K562 (cell line): ENCODE measurements around the gene KIF3B. TPM values are rescaled to one million over a fixed set of nuclear protein-coding genes. Genes with fewer than 3 reads are reported as not detected.
A peak's percentile ranks its signal among the peaks of the same experiment; 100 is the strongest.

ENCODE experiments used
- ATAC-seq: fragments of 200-7000 bp; cut with Tn5 transposase; 3 replicates; pipeline ENCODE4 v1.9.1; 2020; ENCODE audit warnings: moderate library complexity
- BruUV-seq: library from RNA; stranded (reverse); fragments of 400-500 nt; replicated peaks from 2 replicates; lab custom pipeline; 2021; lab: Mats Ljungman, UMichigan
- CTCF ChIA-PET: fragments of 300-600 bp; formaldehyde crosslinking; extraction: SDS; loops from one replicate; lab custom pipeline; 2021; ENCODE audit warnings: low intra/inter-chr PET ratio; lab: Yijun Ruan, JAX
- POLR2A ChIA-PET: fragments of 300-600, 350-650 bp; sonication (Branson Sonifier 250); formaldehyde crosslinking; extraction: SDS; loops from one replicate; lab custom pipeline; 2021; ENCODE audit warnings: antibody characterized with exemption, inconsistent platforms; lab: Yijun Ruan, JAX
- DNase-seq, 4 experiments: peaks; one replicate each; pipeline versions ENCODE4 v3.0.0 to v3.0.0-alpha.2; 2011 to 2018; ENCODE audit warnings: low spot score in 3 of 4, mixed read lengths in 3 of 4; ENCODE audit errors: extremely low read depth in 1 of 4
- FAIRE-seq: peaks from 2 replicates; lab custom pipeline; 2011; peaks lifted over from hg19 to GRCh38; lab: Jason Lieb, UNC
- H2AFZ ChIP-seq: 2 replicates; pipeline ENCODE4 v1.6.0; 2011; ENCODE audit warnings: low read depth, low read length, control low read depth, inconsistent platforms
- H3K27ac ChIP-seq: fragments of 200-600 bp; 3 replicates; pipeline ENCODE4 v1.8.0; 2011; ENCODE audit warnings: low read depth, mild to moderate bottlenecking, control low read depth, inconsistent platforms, low read length, moderate library complexity, mixed read lengths; ENCODE audit errors: extremely low read depth
- H3K27me3 ChIP-seq, 2 experiments: fragments of 300-600 bp in 1 of 2; 2 replicates in 1 of 2; 3 replicates in 1 of 2; pipeline versions ENCODE4 v1.6.0 to v1.8.0; 2011; ENCODE audit warnings: inconsistent platforms in 2 of 2, low read length in 2 of 2, mild to moderate bottlenecking in 1 of 2, mixed read lengths in 1 of 2, moderate library complexity in 1 of 2; ENCODE audit not compliant: control insufficient read depth in 2 of 2, insufficient read depth in 2 of 2
- H3K36me3 ChIP-seq: fragments of 300-600 bp; 3 replicates; pipeline ENCODE4 v1.8.0; 2011; ENCODE audit warnings: mild to moderate bottlenecking, low read length, inconsistent platforms; ENCODE audit not compliant: control insufficient read depth, insufficient read depth
- H3K4me1 ChIP-seq, 2 experiments: fragments of 200-600 bp in 1 of 2; replicated peaks in 1 of 2; 2 replicates in 1 of 2; 3 replicates in 1 of 2; pipeline versions ENCODE4 v1.5.1 to v1.8.0; 2011; ENCODE audit warnings: inconsistent platforms in 2 of 2, low read length in 2 of 2, mild to moderate bottlenecking in 1 of 2, mixed read lengths in 1 of 2, moderate library complexity in 1 of 2; ENCODE audit not compliant: control insufficient read depth in 2 of 2, insufficient read depth in 2 of 2
- H3K4me2 ChIP-seq: 2 replicates; pipeline ENCODE4 v1.6.1; 2011; ENCODE audit warnings: low read length, control low read depth, inconsistent platforms, mixed read lengths; ENCODE audit not compliant: insufficient read depth
- H3K4me3 ChIP-seq: fragments of 200-600 bp; sonication (generic), shearing (Covaris generic); 2 replicates; pipeline ENCODE4 v1.5.1; 2016; ENCODE audit warnings: control low read depth, inconsistent platforms
- H3K79me2 ChIP-seq: fragments of 200-600 bp; 3 replicates; pipeline ENCODE4 v1.8.0; 2011; ENCODE audit warnings: low read length, inconsistent platforms; ENCODE audit not compliant: control insufficient read depth, insufficient read depth
- H3K9ac ChIP-seq, 2 experiments: 2 replicates each; pipeline versions ENCODE4 v1.6.0 to v1.6.1; 2011; ENCODE audit warnings: low read depth in 2 of 2, low read length in 2 of 2, control low read depth in 1 of 2, inconsistent platforms in 1 of 2, mild to moderate bottlenecking in 1 of 2, mixed read lengths in 1 of 2; ENCODE audit not compliant: insufficient read depth in 1 of 2
- H3K9me1 ChIP-seq: one replicate; pipeline ENCODE4 v1.6.0; 2011; ENCODE audit warnings: inconsistent platforms, mild to moderate bottlenecking, low read length, moderate library complexity; ENCODE audit not compliant: control insufficient read depth, insufficient read depth
- H3K9me3 ChIP-seq: replicated peaks from 2 replicates; pipeline ENCODE4 v1.5.1; 2011; ENCODE audit warnings: low read depth, low read length, inconsistent platforms; ENCODE audit not compliant: control insufficient read depth, insufficient read depth
- H4K20me1 ChIP-seq: replicated peaks from 2 replicates; pipeline ENCODE4 v1.6.1; 2011; ENCODE audit warnings: low read length, inconsistent platforms, mixed read lengths; ENCODE audit not compliant: control insufficient read depth, insufficient read depth
- ATF1 ChIP-seq, 2 experiments: fragments of 450-650 bp in 1 of 2; IDR thresholded peaks; 2 replicates each; pipeline ENCODE4 v1.6.1; 2016; ENCODE audit warnings: missing compliant biosample characterization in 1 of 2, missing genetic modification characterization in 1 of 2
- EWSR1 ChIP-seq: fragments of 450-650 bp; IDR thresholded peaks from 2 replicates; pipeline ENCODE4 v1.6.1; 2018; ENCODE audit warnings: borderline replicate concordance, mild to moderate bottlenecking, low read depth, moderate library complexity; ENCODE audit not compliant: partially characterized antibody
- KDM1A ChIP-seq, 2 experiments: fragments of 450-650 bp; IDR thresholded peaks; 2 replicates each; pipeline ENCODE4 v1.6.1; 2016; ENCODE audit warnings: mild to moderate bottlenecking in 2 of 2
- L3MBTL2 ChIP-seq: fragments of 450-650 bp; IDR thresholded peaks from 2 replicates; pipeline ENCODE4 v1.6.1; 2016; ENCODE audit warnings: mild to moderate bottlenecking, moderate library complexity
- MYC ChIP-seq, 2 experiments: fragments of 250-450 bp in 1 of 2; sonication (Bioruptor Pico) in 1 of 2; IDR thresholded peaks; 2 replicates each; pipeline versions ENCODE4 v1.5.1 to v1.6.1; 2012 to 2021; ENCODE audit warnings: low read depth in 2 of 2, borderline replicate concordance in 1 of 2, improper control_type of control experiment in 1 of 2, low read length in 1 of 2, mild to moderate bottlenecking in 1 of 2, moderate library complexity in 1 of 2
- POLR2H ChIP-seq: IDR thresholded peaks from 2 replicates; pipeline ENCODE4 v1.6.1; 2016; ENCODE audit warnings: missing genetic modification characterization, low read depth, mild to moderate bottlenecking, control low read depth, missing compliant biosample characterization, moderate library complexity
- PTBP1 ChIP-seq: fragments of 200-400 bp; formaldehyde crosslinking; IDR thresholded peaks from 2 replicates; pipeline ENCODE4 v1.6.1; 2017; ENCODE audit warnings: low read depth, low read length
- RFX5 ChIP-seq: IDR thresholded peaks from 2 replicates; pipeline ENCODE4 v1.6.1; 2011; ENCODE audit warnings: low read depth, mild to moderate bottlenecking, improper control_type of control experiment, low read length
- SMARCE1 ChIP-seq: fragments of 450-650 bp; IDR thresholded peaks from 2 replicates; pipeline ENCODE4 v1.7.1; 2016; ENCODE audit warnings: mild to moderate bottlenecking
- SRSF7 ChIP-seq: fragments of 200-400 bp; formaldehyde crosslinking; optimal IDR thresholded peaks from 2 replicates; pipeline ENCODE3; 2017; ENCODE audit warnings: mild to moderate bottlenecking, low read depth, low read length
- THRAP3 ChIP-seq: fragments of 450-650 bp; IDR thresholded peaks from 2 replicates; pipeline ENCODE4 v1.6.1; 2016; ENCODE audit warnings: mild to moderate bottlenecking, inconsistent platforms, borderline replicate concordance
- ZNF143 ChIP-seq: sonication (generic); formaldehyde crosslinking; IDR thresholded peaks from 2 replicates; pipeline ENCODE4 v1.9.0; 2022; ENCODE audit warnings: mild to moderate bottlenecking, missing genetic modification reagents
- WGBS: fragments of 100-300 bp; shearing (Covaris generic); methylation state at CpG from one replicate; pipeline ENCODE4 v1.1.6; 2016; ENCODE audit warnings: low coverage, mixed read lengths; ENCODE audit not compliant: insufficient coverage; ENCODE audit errors: missing lambda C conversion rate; 5-methylcytosine and 5-hydroxymethylcytosine counted together
- in situ Hi-C: fragments of 300-500 bp; cut with MboI; formaldehyde crosslinking; loops from 4 replicates; pipeline ENCODE4 v1.15.0; 2018; ENCODE audit warnings: inconsistent platforms, mixed read lengths
- intact Hi-C: fragments of 100-400 bp; cut with micrococcal nuclease; formaldehyde crosslinking; loops from 2 replicates; pipeline ENCODE4 v1.14.2; 2022
- polyA plus RNA-seq, 8 experiments: library from polyadenylated mRNA; depleted of rRNA in 4 of 8; stranded (reverse) in 5 of 8; unstranded in 3 of 8; fragments of >200 nt; fragmentation: Nextera tagmentation in 2 of 8; fragmentation: Illumina TruSeq in 1 of 8; extraction: Ambion mirVana in 2 of 8; extraction: Trizol in 1 of 8; gene quantifications; 2 replicates each; pipeline versions ENCODE4 v1.2.1 to v1.2.3, GENCODE V29; 2011 to 2014; ENCODE audit warnings: inconsistent platforms in 1 of 8, missing spikeins in 1 of 8
- total RNA-seq, 7 experiments: library from RNA; depleted of rRNA in 6 of 7; stranded (reverse); fragments of >200 nt in 6 of 7; fragmentation: Illumina TruSeq in 2 of 7; extraction: Trizol in 2 of 7; gene quantifications; 2 replicates each; pipeline versions ENCODE4 v1.2.1 to v1.2.3, GENCODE V29; 2011 to 2021; ENCODE audit warnings: low replicate concordance in 1 of 7
- TF ChIP-seq, protein P1 (sequence below), 2 experiments: fragments of 450-650 bp; conservative IDR thresholded peaks; 2 replicates each; pipeline ENCODE4 v1.6.1; 2017; ENCODE audit warnings: mild to moderate bottlenecking in 2 of 2, moderate library complexity in 2 of 2
- TF ChIP-seq, protein P2 (sequence below): fragments of 450-650 bp; IDR thresholded peaks from 2 replicates; pipeline ENCODE4 v1.7.0; 2016; ENCODE audit warnings: borderline replicate concordance

KIF3B gene
- total and polyA plus RNA-seq, 9 of the 15 experiments (the other 6 are each of a cell fraction or from before 2014, with no cell fraction given), result 2.9 to 12.3 (median 8.6) TPM

- no peak for TF ChIP-seq MYC (IDR thresholded peaks at IDR 0.05; ENCODE audit: low read depth, low read length)
- no peak for TF ChIP-seq MYC (CRISPR knock-in tag; IDR thresholded peaks at IDR 0.05; ENCODE audit: borderline replicate concordance, low read depth)
- TF ChIP-seq POLR2H (tag), result no peak
- TF ChIP-seq EWSR1, result no peak
Observed at GRCh38 chr20:32332614-32333013, 55.2 kb downstream of the KIF3B start (continued).

- DNase-seq (peak in 1 of 4 experiments; percentile 62), FAIRE-seq (peak; percentile 46), ATAC-seq (peak; percentile 38)
- intact Hi-C loops (loop anchor here (10.0 kb wide), 1 partner anchor 321 kb away; no protein-coding TSS in a partner anchor), in situ Hi-C loops (loop anchor here (5.0 kb wide), 1 partner anchor 104 kb away; no protein-coding TSS in a partner anchor)
- H3K79me2 ChIP-seq, result no peaks in the 10 kb centered on the region
- H2AFZ ChIP-seq, result peak overlapping the region; percentile 69
- no peaks in the 10 kb centered on the region for H4K20me1 ChIP-seq
- CTCF ChIA-PET, result no interaction called here
- no peaks in the 10 kb centered on the region for H3K9me1 ChIP-seq
- 0 out of 2 replicates have a peak overlapping the region, but pooled peaks have one; percentile 60 for H3K4me2 ChIP-seq
- no peak overlapping the region for H3K4me3 ChIP-seq
- H3K27ac ChIP-seq, result peak overlapping the region; percentile 78; the same call in 2 of the 3 replicates
- WGBS, result 6% methylated on average over 12 of the region's 12 CpGs
- no peaks in the 10 kb centered on the region for H3K27me3 ChIP-seq
- no peaks in the 10 kb centered on the region for H3K9me3 ChIP-seq
- peak overlapping the region in 1 of 2 experiments; percentile 41; a peak in 2 of 4 replicates for H3K9ac ChIP-seq
- POLR2A ChIA-PET, result interaction anchor here (0.6 to 1.5 kb wide), 2 partner anchors 15 to 26 kb away, joined by 3 to 5 read pairs; no protein-coding TSS in a partner anchor
- BruUV-seq, result no TSS peak
- peaks cover 21% of the 10 kb centered on the region; the same call in 2 of the 3 replicates for H3K36me3 ChIP-seq
- H3K4me1 ChIP-seq, result peaks cover 3 to 33% of the 10 kb centered on the region in 2 experiments
- TF ChIP-seq, protein P1, sequence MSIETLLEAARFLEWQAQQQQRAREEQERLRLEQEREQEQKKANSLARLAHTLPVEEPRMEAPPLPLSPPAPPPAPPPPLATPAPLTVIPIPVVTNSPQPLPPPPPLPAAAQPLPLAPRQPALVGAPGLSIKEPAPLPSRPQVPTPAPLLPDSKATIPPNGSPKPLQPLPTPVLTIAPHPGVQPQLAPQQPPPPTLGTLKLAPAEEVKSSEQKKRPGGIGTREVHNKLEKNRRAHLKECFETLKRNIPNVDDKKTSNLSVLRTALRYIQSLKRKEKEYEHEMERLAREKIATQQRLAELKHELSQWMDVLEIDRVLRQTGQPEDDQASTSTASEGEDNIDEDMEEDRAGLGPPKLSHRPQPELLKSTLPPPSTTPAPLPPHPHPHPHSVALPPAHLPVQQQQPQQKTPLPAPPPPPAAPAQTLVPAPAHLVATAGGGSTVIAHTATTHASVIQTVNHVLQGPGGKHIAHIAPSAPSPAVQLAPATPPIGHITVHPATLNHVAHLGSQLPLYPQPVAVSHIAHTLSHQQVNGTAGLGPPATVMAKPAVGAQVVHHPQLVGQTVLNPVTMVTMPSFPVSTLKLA (conservative IDR thresholded peaks at IDR 0.05), result 0 out of 4 replicates have a peak, but pooled peaks of 1 of the 2 experiments have one; percentile 40
- peak; percentile 96 for TF ChIP-seq KDM1A (IDR thresholded peaks at IDR 0.05)
- no peak for TF ChIP-seq SRSF7
- TF ChIP-seq ZNF143 (CRISPR knock-in tag), result no peak
- TF ChIP-seq ATF1 (CRISPR knock-in tag; IDR thresholded peaks at IDR 0.05), result no peak
- 0 out of 2 replicates have a peak, but pooled peaks have one; percentile 5 for TF ChIP-seq ATF1 (tag; IDR thresholded peaks at IDR 0.05)
- peak; percentile 84 for TF ChIP-seq SMARCE1
- no peak for TF ChIP-seq PTBP1
- 0 out of 2 replicates have a peak, but pooled peaks have one; percentile 8 for TF ChIP-seq L3MBTL2
- TF ChIP-seq, protein P2, sequence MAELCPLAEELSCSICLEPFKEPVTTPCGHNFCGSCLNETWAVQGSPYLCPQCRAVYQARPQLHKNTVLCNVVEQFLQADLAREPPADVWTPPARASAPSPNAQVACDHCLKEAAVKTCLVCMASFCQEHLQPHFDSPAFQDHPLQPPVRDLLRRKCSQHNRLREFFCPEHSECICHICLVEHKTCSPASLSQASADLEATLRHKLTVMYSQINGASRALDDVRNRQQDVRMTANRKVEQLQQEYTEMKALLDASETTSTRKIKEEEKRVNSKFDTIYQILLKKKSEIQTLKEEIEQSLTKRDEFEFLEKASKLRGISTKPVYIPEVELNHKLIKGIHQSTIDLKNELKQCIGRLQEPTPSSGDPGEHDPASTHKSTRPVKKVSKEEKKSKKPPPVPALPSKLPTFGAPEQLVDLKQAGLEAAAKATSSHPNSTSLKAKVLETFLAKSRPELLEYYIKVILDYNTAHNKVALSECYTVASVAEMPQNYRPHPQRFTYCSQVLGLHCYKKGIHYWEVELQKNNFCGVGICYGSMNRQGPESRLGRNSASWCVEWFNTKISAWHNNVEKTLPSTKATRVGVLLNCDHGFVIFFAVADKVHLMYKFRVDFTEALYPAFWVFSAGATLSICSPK, result 0 out of 2 replicates have a peak, but pooled peaks have one; percentile 42
- TF ChIP-seq RFX5, result no peak
- TF ChIP-seq THRAP3, result no peak
Observed at GRCh38 chr20:32333181-32333987, 55.9 kb downstream of the KIF3B start.
